Measurements from ENCODE around the gene NLRP13. TPM values are rescaled to one million over a fixed set of nuclear protein-coding genes. Genes with fewer than 3 reads are reported as not detected.

The NLRP13 gene
- total RNA-seq, 2 experiments from 2014 or later, result not detected

- Mint-ChIP-seq H3K27ac (no peak overlapping the region), H3K4me3 (no peak overlapping the region), H3K4me1 (no peaks in the 10 kb centered on the region), H3K9me3 (peaks cover 25% of the 10 kb centered on the region), H3K36me3 (no peaks in the 10 kb centered on the region), H3K27me3 (peaks cover 2% of the 10 kb centered on the region)
- ATAC-seq (ENCODE audit: low read depth) (no peak), DNase-seq (no peak)
- POLR2A ChIA-PET, result no interaction called here
Observed at GRCh38 chr19:55866521-55866920, 65.6 kb downstream of the NLRP13 start.

- Mint-ChIP-seq H3K36me3 (no peaks in the 10 kb centered on the region), H3K27ac (no peak overlapping the region), H3K27me3 (no peaks in the 10 kb centered on the region), H3K4me1 (no peaks in the 10 kb centered on the region), H3K9me3 (peaks cover 6% of the 10 kb centered on the region), H3K4me3 (no peak overlapping the region)
- POLR2A ChIA-PET, result no interaction called here
- DNase-seq (no peak), ATAC-seq (ENCODE audit: low read depth) (no peak)
Observed at GRCh38 chr19:55858969-55859368, 73.2 kb downstream of the NLRP13 start.

DNA sequence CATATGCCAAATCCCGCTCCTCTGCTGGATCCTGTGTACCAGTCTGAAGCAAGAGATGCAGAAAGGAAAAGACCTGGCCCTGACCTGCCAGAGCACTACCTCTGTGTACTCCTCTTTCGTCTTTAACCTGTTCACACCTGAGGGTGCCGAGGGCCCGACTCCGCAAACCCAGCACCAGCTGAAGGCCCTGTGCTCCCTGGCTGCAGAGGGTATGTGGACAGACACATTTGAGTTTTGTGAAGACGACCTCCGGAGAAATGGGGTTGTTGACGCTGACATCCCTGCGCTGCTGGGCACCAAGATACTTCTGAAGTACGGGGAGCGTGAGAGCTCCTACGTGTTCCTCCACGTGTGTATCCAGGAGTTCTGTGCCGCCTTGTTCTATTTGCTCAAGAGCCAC, 73.7 kb downstream of the NLRP13 start:
- H3K36me3 Mint-ChIP-seq, result no peaks in the 10 kb centered on the region
- no peak for ATAC-seq (ENCODE audit: low read depth)
- no peak overlapping the region for H3K27ac Mint-ChIP-seq
- H3K4me1 Mint-ChIP-seq, result no peaks in the 10 kb centered on the region
- no peak overlapping the region for H3K4me3 Mint-ChIP-seq
- POLR2A ChIA-PET, result no interaction called here
- DNase-seq, result no peak
- no peaks in the 10 kb centered on the region for H3K27me3 Mint-ChIP-seq
- H3K9me3 Mint-ChIP-seq, result peaks cover 8% of the 10 kb centered on the region

DNA sequence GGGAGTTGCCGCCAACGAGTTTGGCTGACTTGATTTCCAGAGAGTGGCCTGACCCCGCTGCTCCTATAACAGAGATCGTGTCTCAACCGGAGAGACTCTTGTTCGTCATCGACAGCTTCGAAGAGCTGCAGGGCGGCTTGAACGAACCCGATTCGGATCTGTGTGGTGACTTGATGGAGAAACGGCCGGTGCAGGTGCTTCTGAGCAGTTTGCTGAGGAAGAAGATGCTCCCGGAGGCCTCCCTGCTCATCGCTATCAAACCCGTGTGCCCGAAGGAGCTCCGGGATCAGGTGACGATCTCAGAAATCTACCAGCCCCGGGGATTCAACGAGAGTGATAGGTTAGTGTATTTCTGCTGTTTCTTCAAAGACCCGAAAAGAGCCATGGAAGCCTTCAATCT, 74.2 kb downstream of the NLRP13 start:
- POLR2A ChIA-PET, result no interaction called here
- Mint-ChIP-seq H3K9me3 (peaks cover 7% of the 10 kb centered on the region), H3K27ac (no peak overlapping the region), H3K27me3 (no peaks in the 10 kb centered on the region), H3K4me1 (no peaks in the 10 kb centered on the region), H3K4me3 (no peak overlapping the region), H3K36me3 (no peaks in the 10 kb centered on the region)
- ATAC-seq (ENCODE audit: low read depth) (no peak), DNase-seq (no peak)

- no peaks in the 10 kb centered on the region for H3K36me3 Mint-ChIP-seq
- POLR2A ChIA-PET, result no interaction called here
- ATAC-seq (ENCODE audit: low read depth) (no peak), DNase-seq (no peak)
- no peak overlapping the region for H3K4me3 Mint-ChIP-seq
- H3K9me3 Mint-ChIP-seq, result peaks cover 9% of the 10 kb centered on the region
- H3K27ac Mint-ChIP-seq, result no peak overlapping the region
- H3K4me1 Mint-ChIP-seq, result no peaks in the 10 kb centered on the region
- no peaks in the 10 kb centered on the region for H3K27me3 Mint-ChIP-seq
Observed at GRCh38 chr19:55857149-55857548, 75.0 kb downstream of the NLRP13 start.

DNA sequence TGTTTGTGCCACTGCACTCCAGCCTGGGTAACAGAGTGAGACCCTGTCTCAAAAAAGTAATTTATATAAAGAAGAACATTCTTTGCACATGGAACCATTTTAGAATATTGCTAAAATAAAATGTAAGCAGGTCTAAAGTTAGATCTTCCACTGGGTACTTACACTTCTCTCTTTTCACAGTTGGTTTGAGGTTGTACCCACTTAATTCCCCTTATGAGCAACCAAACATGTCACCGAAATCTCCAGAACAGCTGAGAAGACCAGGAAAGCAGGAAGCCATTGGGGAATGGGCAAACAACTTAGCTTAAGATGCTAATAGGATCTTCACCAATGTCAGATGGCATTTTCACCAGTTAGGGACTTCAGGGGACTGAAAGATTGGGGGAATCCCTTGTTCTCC, 77.0 kb downstream of the NLRP13 start:
- DNase-seq (no peak), ATAC-seq (ENCODE audit: low read depth) (no peak)
- H3K9me3 Mint-ChIP-seq, result peaks cover 13% of the 10 kb centered on the region
- H3K36me3 Mint-ChIP-seq, result no peaks in the 10 kb centered on the region
- no peaks in the 10 kb centered on the region for H3K27me3 Mint-ChIP-seq
- POLR2A ChIA-PET, result no interaction called here
- H3K27ac Mint-ChIP-seq, result no peak overlapping the region
- H3K4me1 Mint-ChIP-seq, result no peaks in the 10 kb centered on the region
- no peak overlapping the region for H3K4me3 Mint-ChIP-seq

Other genes starting within 250 kb of the NLRP13 start
- not detected for gene NLRP9, start 193.9 kb downstream of the NLRP13 start, total RNA-seq
- not detected for gene RFPL4A, start 173.2 kb downstream of the NLRP13 start, total RNA-seq
- not detected for gene RFPL4AL1, start 163.2 kb downstream of the NLRP13 start, total RNA-seq
- gene NLRP11, start 100.3 kb downstream of the NLRP13 start, total RNA-seq, result not detected
- not detected for gene NLRP4, start 95.8 kb downstream of the NLRP13 start, total RNA-seq
- not detected for gene NLRP8, start 15.5 kb upstream of the NLRP13 start, total RNA-seq
- not detected for gene NLRP5, start 54.4 kb upstream of the NLRP13 start, total RNA-seq
- gene ZNF787, start 189.0 kb upstream of the NLRP13 start, total RNA-seq, result 10 to 100 TPM; 29.1 to 32.2 TPM
- gene ZNF444, start 209.0 kb upstream of the NLRP13 start, total RNA-seq, result 10 to 100 TPM; 31.7 to 37.4 TPM
- gene GALP, start 243.7 kb upstream of the NLRP13 start, total RNA-seq, result not detected

Data from activated naive CD8-positive, alpha-beta T cell treated with anti-CD3 and anti-CD28 coated beads, Interleukin-2, amount 10 ng/mL, durations not matched to agents 7 days and 5 days (primary cell).